ENCODE results near the gene FARP1.

- no peak for TF ChIP-seq CTCF (conservative IDR thresholded peaks at IDR 0.05; ENCODE audit: low read length)
- TF ChIP-seq EZH2phosphoT487 (IDR thresholded peaks at IDR 0.05; ENCODE audit: borderline replicate concordance, low read depth, low read length): no peak
Observed at GRCh38 chr13:98456413-98456845, 313.5 kb downstream of the FARP1 start.
